ENCODE data around the gene CACNB3.
A peak's percentile ranks its signal among the peaks of the same experiment; 100 is the strongest.

The CACNB3 gene

GRCh38 chr12:48817873-48818830 lies at the start of gene CACNB3:
Gene CACNB3, plus strand, starts transcription at chr12:48818496. Its CDS starts 434 bp downstream, at chr12:48818930.
- peak; percentile 75 for DNase-seq

DNA sequence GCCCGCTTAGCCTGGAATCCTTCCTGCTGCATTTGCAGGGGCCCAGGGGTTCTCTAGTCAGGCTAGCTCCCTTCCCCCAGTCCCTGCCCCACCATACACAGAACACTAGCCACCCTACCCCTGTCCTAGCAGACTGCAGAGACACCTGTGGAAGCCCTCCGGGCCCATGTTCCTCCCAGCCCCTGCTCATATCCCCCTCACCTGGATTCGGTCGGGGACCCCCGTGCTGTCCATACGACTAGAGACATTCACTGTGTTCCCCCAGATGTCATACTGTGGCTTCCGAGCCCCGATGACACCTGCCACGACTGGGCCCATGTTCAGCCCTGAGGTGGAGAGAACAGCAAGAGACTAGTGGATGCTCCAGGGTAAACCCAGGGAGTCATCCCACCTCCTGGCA lies 49.6 kb upstream of the CACNB3 start:
- no peak for DNase-seq

DNA sequence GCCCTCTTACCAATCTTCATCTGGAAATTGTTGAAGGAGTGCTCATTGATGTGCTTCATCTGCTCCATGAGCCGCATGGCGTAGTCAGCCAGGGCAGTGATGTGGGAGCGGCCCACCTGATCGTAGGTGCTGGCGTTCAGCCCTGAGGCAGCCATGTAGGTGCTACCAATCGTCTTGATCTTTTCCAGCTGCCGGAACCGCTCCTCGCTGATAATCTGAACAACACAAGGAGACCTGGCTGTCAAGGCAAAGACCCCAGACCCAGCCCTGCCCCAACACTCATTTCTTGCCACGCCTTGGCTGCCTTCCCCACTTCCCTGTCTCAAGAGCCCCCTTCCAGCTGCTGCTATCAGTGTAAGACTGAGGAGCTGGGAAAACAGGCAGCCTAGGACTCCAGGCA lies 47.5 kb upstream of the CACNB3 start:
- no peak for DNase-seq

DNA sequence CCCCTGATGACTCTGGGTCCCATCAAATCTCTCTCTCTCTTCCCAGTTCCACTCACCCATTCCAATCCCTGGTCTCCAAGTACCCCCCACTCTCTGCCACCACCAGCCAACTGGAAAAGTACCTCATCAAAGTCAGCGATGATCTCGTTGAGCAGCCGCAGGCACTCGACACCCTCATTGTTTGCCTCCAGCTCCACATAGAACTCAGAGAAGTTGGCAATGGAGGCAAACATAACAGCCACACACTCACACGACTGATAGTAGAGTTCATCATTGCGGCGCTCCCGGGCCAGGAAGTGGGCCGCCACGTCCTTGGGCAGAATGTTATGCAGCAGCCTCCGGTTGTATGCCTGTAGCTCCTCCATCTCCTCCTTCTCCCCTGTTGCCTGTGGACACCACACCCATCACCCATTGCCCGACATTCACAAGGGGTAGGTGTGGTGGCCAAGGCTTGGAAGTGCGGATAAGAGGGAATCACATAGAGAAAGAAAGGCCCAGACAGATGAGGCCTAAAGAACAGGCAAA lies 46.6 kb upstream of the CACNB3 start:
- no peak for DNase-seq

DNA sequence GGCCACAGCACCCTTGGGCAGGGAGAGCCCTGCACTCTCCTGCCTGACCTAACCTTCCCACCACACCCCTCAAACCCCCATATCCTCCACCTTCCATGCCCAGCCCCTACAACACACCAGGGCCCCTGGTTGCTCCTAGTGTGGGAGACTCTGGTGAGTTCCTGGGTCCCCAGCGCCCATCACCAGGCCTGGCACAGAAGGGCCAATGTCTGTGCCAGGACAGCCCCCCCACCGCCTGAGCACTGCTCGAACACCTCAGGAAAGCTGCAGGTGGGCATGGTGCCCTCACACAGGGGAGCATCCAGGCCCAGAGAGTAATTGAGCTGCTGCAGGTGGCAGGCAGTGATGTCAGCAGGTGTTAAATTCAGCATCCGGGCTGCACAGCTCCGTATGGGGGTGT lies 44.6 kb upstream of the CACNB3 start:
- DNase-seq, result no peak

DNA sequence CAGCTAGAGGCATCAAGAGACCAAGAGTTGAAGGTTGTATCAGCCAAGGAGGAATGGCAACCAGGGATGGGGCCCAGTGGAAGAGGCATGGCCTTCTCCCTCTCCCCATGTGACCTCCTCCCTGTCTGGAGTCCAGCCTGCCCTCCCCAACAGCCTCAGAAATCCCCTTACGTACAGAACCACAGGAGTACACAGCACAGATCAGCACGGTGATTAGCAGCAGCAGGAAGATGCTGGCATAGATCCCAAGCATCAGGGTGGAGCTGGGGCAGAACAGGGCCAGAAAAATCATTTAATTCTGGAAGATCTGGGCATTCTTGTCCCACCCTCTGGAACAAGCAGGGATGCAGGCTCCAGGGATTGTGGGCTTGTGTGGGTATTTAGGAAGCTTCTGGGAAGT lies 43.8 kb upstream of the CACNB3 start:
- no peak for DNase-seq

GRCh38 chr12:48775299-48775698 lies 43.0 kb upstream of the CACNB3 start:
- DNase-seq, result no peak

DNA sequence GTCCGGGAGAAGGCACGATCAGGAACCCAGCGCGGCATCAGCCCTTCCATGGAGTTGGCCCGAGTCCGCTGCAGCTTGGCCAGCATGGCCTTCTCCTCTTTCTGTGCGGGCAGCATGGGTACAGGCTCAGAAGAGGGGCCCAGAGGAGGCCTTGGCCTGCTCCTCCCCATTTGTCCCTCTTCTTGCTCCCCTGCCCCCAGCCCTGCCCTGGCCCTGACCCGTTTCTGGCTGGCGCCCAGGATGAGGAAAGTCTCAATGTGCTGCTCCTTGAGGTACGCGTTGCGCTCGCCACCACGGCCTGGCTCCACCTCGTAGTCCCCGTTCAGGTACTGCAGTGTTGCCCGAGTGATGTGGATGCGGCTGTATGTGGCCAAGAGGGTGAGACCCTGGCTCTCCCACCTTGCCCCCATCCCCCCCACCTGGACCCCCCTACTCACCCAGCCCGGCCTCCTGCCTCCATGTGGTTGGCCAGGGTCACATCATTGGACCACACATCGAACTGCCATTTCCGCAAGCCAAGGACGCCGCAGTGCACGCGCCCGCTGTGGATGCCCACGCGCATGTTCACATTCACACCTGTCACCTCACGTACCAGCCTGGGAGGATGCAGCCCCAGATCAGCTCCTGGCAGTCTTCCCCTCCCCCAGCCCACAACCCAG lies 42.2 kb upstream of the CACNB3 start:
- no peak for DNase-seq

GRCh38 chr12:48776956-48777355 lies 41.3 kb upstream of the CACNB3 start:
- no peak for DNase-seq

DNA sequence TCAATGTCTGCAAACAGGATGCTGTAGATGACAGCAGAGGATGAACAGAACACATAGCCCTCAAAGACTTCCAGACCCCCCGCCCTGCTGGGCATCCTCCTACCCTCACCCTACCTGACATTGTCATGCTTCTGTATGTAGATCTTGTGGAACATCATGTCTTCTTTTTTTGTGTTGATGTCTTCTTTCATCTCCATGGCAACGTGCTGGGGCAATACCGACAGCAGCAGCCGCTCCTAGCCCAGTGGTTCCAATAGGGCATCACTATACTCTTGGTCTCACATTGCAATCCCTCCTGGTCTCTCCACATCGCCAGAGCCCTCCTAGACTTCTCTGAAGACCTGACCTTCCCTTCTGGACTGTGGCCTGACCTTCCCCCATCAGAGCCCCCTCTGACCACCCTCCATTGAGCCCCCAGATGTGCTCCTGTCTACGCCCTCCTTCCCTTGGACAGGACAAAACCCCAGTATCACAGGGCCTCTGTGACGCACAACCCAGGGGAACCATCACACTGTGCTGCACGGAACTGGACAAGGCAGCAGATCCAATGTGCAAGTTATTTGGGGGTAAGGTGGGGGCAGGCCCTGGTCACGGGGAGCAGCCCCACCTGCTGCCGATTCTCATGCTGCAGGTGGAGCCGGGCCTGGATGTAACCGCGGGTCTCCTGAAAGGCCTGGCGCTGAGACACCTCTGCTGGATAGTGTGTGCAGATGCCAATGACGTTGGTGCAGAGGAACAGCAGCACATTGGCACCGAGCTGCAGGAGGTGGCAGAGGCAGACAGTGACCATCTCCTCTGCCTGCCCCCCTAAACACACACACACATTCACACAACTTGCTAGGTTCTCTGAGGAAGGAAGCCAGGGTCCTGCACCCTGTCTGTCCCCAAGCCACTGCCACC lies 40.5 kb upstream of the CACNB3 start:
- no peak for DNase-seq

DNA sequence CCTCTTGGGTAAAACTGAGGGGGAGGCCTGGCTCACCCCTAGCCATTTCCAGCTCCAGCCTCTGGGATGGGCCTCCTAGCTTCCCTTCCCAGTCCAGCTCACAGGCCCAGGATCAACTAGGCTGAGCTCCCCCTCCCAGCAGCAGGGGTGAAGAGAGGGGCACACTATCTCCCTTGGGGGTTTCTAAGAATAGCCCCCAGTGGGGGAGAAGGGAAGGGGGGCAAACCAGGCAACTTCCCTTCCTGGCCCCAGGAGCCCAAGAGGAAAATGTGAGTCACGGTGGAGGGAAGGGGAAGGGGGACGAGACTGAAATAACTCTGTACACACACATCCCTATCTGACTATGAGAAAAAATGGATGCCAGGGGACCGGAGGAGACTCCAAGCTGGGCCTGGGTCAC lies 38.4 kb upstream of the CACNB3 start:
- no peak for DNase-seq

DNA sequence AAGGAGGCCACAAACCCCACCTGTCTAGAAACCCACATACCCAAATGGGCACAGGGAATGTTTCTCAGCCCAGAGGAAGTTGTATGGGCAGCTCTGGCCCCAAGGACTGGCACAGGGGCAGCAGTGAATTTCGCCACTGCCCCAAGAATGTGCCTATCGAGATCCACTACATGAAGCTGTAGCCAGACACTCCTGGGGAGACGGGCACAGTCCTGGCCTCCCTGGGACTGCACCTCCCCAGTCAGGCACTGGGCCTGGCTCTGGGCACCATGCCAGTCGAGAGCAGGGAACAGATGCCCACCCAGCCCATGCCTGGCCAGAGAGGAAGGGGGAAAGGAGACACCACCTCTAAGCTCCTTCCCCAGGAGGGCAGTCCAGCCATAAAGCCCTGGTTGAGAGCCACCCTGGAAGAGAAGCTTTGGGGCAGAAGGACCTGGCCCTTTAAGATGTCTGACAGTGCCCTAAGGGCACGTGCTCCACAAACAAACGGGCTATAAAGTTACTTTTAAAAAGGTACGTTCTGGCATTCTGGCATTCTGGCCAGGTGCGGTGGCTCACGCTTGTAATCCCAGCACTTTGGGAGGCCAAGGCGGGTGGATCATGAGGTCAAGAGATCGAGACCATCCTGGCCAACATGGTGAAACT lies 37.8 kb upstream of the CACNB3 start:
- no peak for DNase-seq

GRCh38 chr12:48781750-48782456 lies 36.4 kb upstream of the CACNB3 start:
- no peak for DNase-seq

GRCh38 chr12:48782457-48783395 lies 35.6 kb upstream of the CACNB3 start:
- DNase-seq, result no peak

DNA sequence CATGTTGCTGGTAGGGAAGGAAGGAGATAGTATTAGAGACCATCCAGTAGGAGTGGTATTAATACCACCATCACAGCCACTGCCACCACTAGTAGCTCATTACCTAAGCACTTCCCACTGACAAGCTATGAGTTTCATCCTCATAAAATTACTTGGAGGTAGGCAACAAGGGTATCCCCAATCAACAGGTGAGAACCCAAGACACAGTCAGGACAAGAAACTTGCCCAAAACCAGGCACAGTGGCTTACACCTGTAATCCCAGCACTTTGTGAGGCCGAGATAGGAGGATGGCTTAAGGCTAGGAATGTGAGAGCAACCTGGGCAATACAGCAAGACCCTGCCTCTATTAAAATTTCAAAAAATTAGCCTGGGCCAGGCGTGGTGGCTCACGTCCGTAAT lies 34.9 kb upstream of the CACNB3 start:
- DNase-seq, result no peak

DNA sequence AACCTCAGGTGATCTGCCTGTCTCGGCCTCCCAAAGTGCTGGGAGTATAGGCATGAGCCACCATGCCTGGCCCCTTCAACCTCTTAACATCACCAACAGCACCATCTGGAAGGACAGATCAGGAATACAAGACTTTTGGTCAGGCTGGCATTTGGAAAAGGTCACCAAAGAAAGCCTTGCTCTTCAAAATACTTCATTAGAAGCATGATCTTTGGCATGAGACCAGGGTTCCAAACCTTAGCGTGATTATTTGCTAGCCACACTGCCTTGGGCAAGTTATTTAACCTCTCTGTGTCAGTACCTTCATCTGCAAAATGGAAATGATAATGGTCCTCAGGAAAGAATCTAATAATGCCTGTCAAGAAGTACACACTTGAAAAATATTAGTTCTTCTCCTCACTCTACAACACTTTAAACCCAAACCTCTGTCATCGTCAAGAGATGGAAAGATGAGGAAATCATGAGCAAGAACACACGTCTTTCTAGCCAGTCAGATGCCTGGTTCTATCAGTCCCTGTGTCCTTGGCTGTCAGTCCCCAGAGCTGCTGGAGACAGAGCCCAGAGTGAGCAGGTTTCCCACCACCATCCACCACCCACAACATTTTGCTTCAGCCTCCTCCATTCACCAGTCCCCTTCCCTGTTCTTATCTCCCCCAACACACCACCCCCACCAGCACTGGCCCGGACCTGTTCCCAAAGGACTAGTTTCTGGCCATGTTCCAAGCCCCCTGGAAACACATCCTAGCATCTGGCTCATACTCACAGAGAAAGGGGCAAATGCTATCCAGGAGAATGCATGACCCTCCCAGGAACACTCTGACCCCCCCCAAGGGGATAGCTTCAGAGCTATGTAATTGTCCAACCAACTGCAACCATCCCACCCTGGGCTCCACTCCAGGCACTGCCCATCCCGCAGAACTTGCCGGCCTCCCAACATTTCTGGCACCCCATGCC lies 31.4 kb upstream of the CACNB3 start:
- no peak for DNase-seq

- DNase-seq, result no peak
Observed at GRCh38 chr12:48787791-48788523, 30.3 kb upstream of the CACNB3 start.

DNA sequence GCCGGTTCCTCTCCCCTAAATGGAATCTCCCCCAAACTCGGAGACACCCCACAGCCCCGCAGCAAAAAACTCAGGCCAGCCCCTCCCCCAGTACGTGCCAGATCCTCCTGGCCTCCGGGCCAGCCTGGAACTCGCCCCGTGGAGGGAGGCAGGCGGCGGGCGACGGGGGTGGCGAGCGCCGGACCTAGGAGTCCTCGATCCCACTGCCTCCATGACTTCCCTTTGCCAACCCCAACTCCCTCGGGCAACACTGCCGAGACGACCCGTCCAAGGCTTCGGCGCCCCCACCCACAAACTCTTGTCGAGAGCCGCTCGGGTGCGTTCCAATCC lies 29.8 kb upstream of the CACNB3 start:
- DNase-seq, result no peak

Data from stimulated activated CD4-positive, alpha-beta T cell treated with anti-CD3 and anti-CD28 coated beads, Interleukin-12 subunit alpha, Interleukin-12 subunit beta, amount 100 ng/mL, for 4 hours (primary cell).